GM21529 (cell line): ENCODE measurements around the gene PRKD1.

ENCODE experiments used
- ATAC-seq: cut with Tn5 transposase; IDR thresholded peaks from one replicate; pipeline ENCODE4 v1.9.1; 2021; ENCODE audit not compliant: unreplicated experiment

The PRKD1 gene

GRCh38 chr14:29536886-29537511 lies 390.6 kb downstream of the PRKD1 start:
- ATAC-seq: no peak

GRCh38 chr14:29529418-29529817 lies 398.2 kb downstream of the PRKD1 start:
- no peak for ATAC-seq

GRCh38 chr14:29528889-29529288 lies 398.8 kb downstream of the PRKD1 start:
- no peak for ATAC-seq

- no peak for ATAC-seq
Observed at GRCh38 chr14:29527286-29527685, 400.4 kb downstream of the PRKD1 start.
